BJ (cell line): ENCODE results near the gene UBE2H. TPM values are rescaled to one million over a fixed set of nuclear protein-coding genes. Genes with fewer than 3 reads are reported as not detected.

Experiments used
- CTCF ChIA-PET: fragments of 350-600 bp; formaldehyde crosslinking; extraction: SDS; loops from one replicate; lab custom pipeline; 2021; ENCODE audit warnings: antibody characterized with exemption, inconsistent platforms; lab: Yijun Ruan, JAX
- POLR2A ChIA-PET: fragments of 300-600 bp; sonication (Branson Sonifier 250); formaldehyde crosslinking; extraction: SDS; loops from one replicate; lab custom pipeline; 2021; ENCODE audit warnings: antibody characterized with exemption; lab: Charles Lee
- DNase-seq: peaks from one replicate; pipeline ENCODE4 v3.0.0-alpha.2; 2011; ENCODE audit warnings: low read depth
- H3K27me3 ChIP-seq: 2 replicates; pipeline ENCODE4 v1.6.0; 2011; ENCODE audit warnings: low read length; ENCODE audit not compliant: control insufficient read depth, insufficient read depth
- H3K36me3 ChIP-seq: 2 replicates; pipeline ENCODE4 v1.5.1; 2011; ENCODE audit warnings: low read length; ENCODE audit not compliant: control insufficient read depth, insufficient read depth
- H3K4me3 ChIP-seq: 2 replicates; pipeline ENCODE4 v1.5.1; 2011; ENCODE audit warnings: low read depth, mild to moderate bottlenecking, control low read depth, low read length
- CTCF ChIP-seq: IDR thresholded peaks from 2 replicates; pipeline ENCODE4 v1.5.1; 2011; ENCODE audit warnings: low read depth, mild to moderate bottlenecking, control low read depth, inconsistent platforms, low read length, moderate library complexity; ENCODE audit not compliant: insufficient read depth
- polyA plus RNA-seq: library from polyadenylated mRNA; depleted of rRNA; stranded (reverse); fragments of >200 nt; gene quantifications from 2 replicates; pipeline ENCODE4 v1.2.3, GENCODE V29; 2011

The UBE2H gene
- polyA plus RNA-seq, 1 experiment: 37.0 TPM

- no peak for DNase-seq
- CTCF ChIA-PET: interaction anchor here (1.4 to 3.4 kb wide), 2 partner anchors 63 to 239 kb away, joined by 3 to 8 read pairs; no protein-coding TSS in a partner anchor
- POLR2A ChIA-PET: no interaction called here
- no peak for TF ChIP-seq CTCF
- Histone ChIP-seq H3K4me3 (no peak overlapping the region), H3K36me3 (peaks cover 2% of the 10 kb centered on the region; the same call in 1 of the 2 replicates), H3K27me3 (no peaks in the 10 kb centered on the region)
Observed at GRCh38 chr7:129903935-129904334, 48.8 kb downstream of the UBE2H start.

- peaks cover 2% of the 10 kb centered on the region; the same call in 1 of the 2 replicates for H3K36me3 ChIP-seq
- ChIA-PET POLR2A (no interaction called here), CTCF (interaction anchor here (1.4 kb wide), 1 partner anchor 62 kb away, joined by 3 read pairs; no protein-coding TSS in a partner anchor)
- no peak overlapping the region for H3K4me3 ChIP-seq
- TF ChIP-seq CTCF: no peak
- no peak for DNase-seq
- no peaks in the 10 kb centered on the region for H3K27me3 ChIP-seq
Observed at GRCh38 chr7:129902788-129903422, 49.9 kb downstream of the UBE2H start.

GRCh38 chr7:129898502-129899160 lies 54.1 kb downstream of the UBE2H start:
- peaks cover 2% of the 10 kb centered on the region; the same call in 1 of the 2 replicates for H3K36me3 ChIP-seq
- DNase-seq: no peak
- no peaks in the 10 kb centered on the region for H3K27me3 ChIP-seq
- ChIA-PET CTCF (no interaction called here), POLR2A (no interaction called here)
- no peak overlapping the region for H3K4me3 ChIP-seq
- TF ChIP-seq CTCF: no peak

GRCh38 chr7:129898007-129898406 lies 54.8 kb downstream of the UBE2H start:
- ChIA-PET CTCF (no interaction called here), POLR2A (no interaction called here)
- H3K27me3 ChIP-seq: no peaks in the 10 kb centered on the region

More at GRCh38 chr7:129898007-129898406, 54.8 kb downstream of the UBE2H start:
- no peak overlapping the region for H3K4me3 ChIP-seq
- DNase-seq: no peak
- no peak for TF ChIP-seq CTCF
- peaks cover 2% of the 10 kb centered on the region; the same call in 1 of the 2 replicates for H3K36me3 ChIP-seq
